MG63 (cell line): ENCODE data around the gene RASL12. TPM values are rescaled to one million over a fixed set of nuclear protein-coding genes. Genes with fewer than 3 reads are reported as not detected.
"Not testable (repeated sequence)": the region's sequence is repeated elsewhere in the genome, so short reads cannot be mapped to it uniquely, and the experiment has no call there.

Experiments used
- DNase-seq: peaks from one replicate; pipeline ENCODE4 v3.0.0-alpha.2; 2020
- H3K27me3 ChIP-seq: fragments of 250-450 bp; sonication (Bioruptor Pico); 2 replicates; pipeline ENCODE4 v1.5.1; 2020; ENCODE audit warnings: mild to moderate bottlenecking, moderate library complexity
- H3K36me3 ChIP-seq: fragments of 250-450 bp; sonication (Bioruptor Pico); 2 replicates; pipeline ENCODE4 v1.5.1; 2020; ENCODE audit warnings: mild to moderate bottlenecking, moderate library complexity
- H3K4me3 ChIP-seq: fragments of 250-450 bp; sonication (Bioruptor Pico); 2 replicates; pipeline ENCODE4 v1.5.1; 2020; ENCODE audit warnings: mild to moderate bottlenecking, moderate library complexity
- H3K9me3 ChIP-seq: fragments of 250-450 bp; sonication (Bioruptor Pico); 2 replicates; pipeline ENCODE4 v1.5.1; 2020; ENCODE audit warnings: mild to moderate bottlenecking, moderate library complexity
- total RNA-seq: library from RNA; depleted of rRNA; stranded (reverse); fragments of >200 nt; shearing (Covaris generic); gene quantifications from 2 replicates; pipeline ENCODE4 v1.2.3, GENCODE V29; 2014; ENCODE audit warnings: low replicate concordance; rRNA removed

RASL12 gene
- 2.7 and 4.7 TPM in 2 replicates for total RNA-seq

GRCh38 chr15:65067645-65068402 is at the start of gene RASL12:
RASL12 (minus strand) TSS chr15:65067991; CDS start chr15:65067835, 156 bp downstream.
- DNase-seq = peak; percentile 50

GRCh38 chr15:65115542-65115941 is 47.8 kb upstream of the RASL12 start:
- H3K9me3 ChIP-seq = no peaks in the 10 kb centered on the region
- H3K4me3 ChIP-seq = no peak overlapping the region
- DNase-seq = no peak
- H3K27me3 ChIP-seq = no peaks in the 10 kb centered on the region
- peaks cover 61% of the 10 kb centered on the region for H3K36me3 ChIP-seq

More at GRCh38 chr15:65067645-65068402, at the start of gene RASL12:
- Histone ChIP-seq H3K4me3 (peak within 1 kb of the TSS; percentile 42), H3K36me3 (no peaks in the 10 kb centered on the region), H3K9me3 (no peaks in the 10 kb centered on the region), H3K27me3 (no peaks in the 10 kb centered on the region)

- H3K4me3 ChIP-seq = no peak within 1 kb of the TSS
- no peak for DNase-seq
- no peaks in the 10 kb centered on the region for H3K9me3 ChIP-seq
- H3K27me3 ChIP-seq = no peaks in the 10 kb centered on the region
- peaks cover 58% of the 10 kb centered on the region for H3K36me3 ChIP-seq
Measured at GRCh38 chr15:65115086-65115485, 47.3 kb upstream of the RASL12 start, which contains the start of gene UBAP1L. UBAP1L (minus strand) TSS chr15:65115200; CDS start chr15:65106215, 8,985 bp downstream.

- Histone ChIP-seq H3K9me3 (no peaks in the 10 kb centered on the region), H3K36me3 (peaks cover 37% of the 10 kb centered on the region), H3K27me3 (no peaks in the 10 kb centered on the region), H3K4me3 (no peak overlapping the region)
- DNase-seq = peak; percentile 72
Measured at GRCh38 chr15:65110676-65111292, 43.0 kb upstream of the RASL12 start.

GRCh38 chr15:65106011-65106590 is 38.3 kb upstream of the RASL12 start:
- H3K4me3 ChIP-seq = no peak overlapping the region
- no peaks in the 10 kb centered on the region for H3K9me3 ChIP-seq
- no peak for DNase-seq
- H3K27me3 ChIP-seq = no peaks in the 10 kb centered on the region
- peaks cover 30% of the 10 kb centered on the region for H3K36me3 ChIP-seq

GRCh38 chr15:65105038-65105437 is 37.2 kb upstream of the RASL12 start:
- DNase-seq = no peak
- Histone ChIP-seq H3K36me3 (peaks cover 39% of the 10 kb centered on the region), H3K9me3 (no peaks in the 10 kb centered on the region), H3K4me3 (no peak overlapping the region), H3K27me3 (no peaks in the 10 kb centered on the region)

- H3K36me3 ChIP-seq = peaks cover 54% of the 10 kb centered on the region
- no peaks in the 10 kb centered on the region for H3K9me3 ChIP-seq
- H3K27me3 ChIP-seq = no peaks in the 10 kb centered on the region
- no peak for DNase-seq
- no peak overlapping the region for H3K4me3 ChIP-seq
Measured at GRCh38 chr15:65102912-65103311, 35.1 kb upstream of the RASL12 start.

- no peaks in the 10 kb centered on the region for H3K27me3 ChIP-seq
- peaks cover 52% of the 10 kb centered on the region for H3K36me3 ChIP-seq
- DNase-seq = no peak
- no peak overlapping the region for H3K4me3 ChIP-seq
- no peaks in the 10 kb centered on the region for H3K9me3 ChIP-seq
Measured at GRCh38 chr15:65101891-65102708, 34.3 kb upstream of the RASL12 start.

- no peak overlapping the region for H3K4me3 ChIP-seq
- no peaks in the 10 kb centered on the region for H3K9me3 ChIP-seq
- H3K36me3 ChIP-seq = peaks cover 52% of the 10 kb centered on the region
- peak; percentile 47 for DNase-seq
- no peaks in the 10 kb centered on the region for H3K27me3 ChIP-seq
Measured at GRCh38 chr15:65101411-65101890, 33.7 kb upstream of the RASL12 start.

GRCh38 chr15:65100442-65100841 is 32.7 kb upstream of the RASL12 start:
- Histone ChIP-seq H3K9me3 (no peaks in the 10 kb centered on the region), H3K4me3 (no peak overlapping the region), H3K27me3 (no peaks in the 10 kb centered on the region), H3K36me3 (peaks cover 43% of the 10 kb centered on the region)
- no peak for DNase-seq

- H3K9me3 ChIP-seq, DNase-seq, H3K4me3 ChIP-seq, H3K27me3 ChIP-seq: not testable (repeated sequence)
- H3K36me3 ChIP-seq = peaks cover 41% of the 10 kb centered on the region
Measured at GRCh38 chr15:65099801-65100200, 32.0 kb upstream of the RASL12 start.

GRCh38 chr15:65099336-65099735 is 31.5 kb upstream of the RASL12 start:
- no peaks in the 10 kb centered on the region for H3K27me3 ChIP-seq
- H3K9me3 ChIP-seq = no peaks in the 10 kb centered on the region
- DNase-seq = no peak
- H3K4me3 ChIP-seq = no peak overlapping the region
- H3K36me3 ChIP-seq = peaks cover 41% of the 10 kb centered on the region

GRCh38 chr15:65097651-65098263 is 30.0 kb upstream of the RASL12 start:
- H3K9me3 ChIP-seq = no peaks in the 10 kb centered on the region
- H3K36me3 ChIP-seq = peaks cover 38% of the 10 kb centered on the region
- DNase-seq = no peak
- no peak overlapping the region for H3K4me3 ChIP-seq
- H3K27me3 ChIP-seq = no peaks in the 10 kb centered on the region

- Histone ChIP-seq H3K36me3 (peaks cover 38% of the 10 kb centered on the region), H3K27me3 (no peaks in the 10 kb centered on the region), H3K4me3 (no peak overlapping the region), H3K9me3 (no peaks in the 10 kb centered on the region)
- no peak for DNase-seq
Measured at GRCh38 chr15:65096481-65097385, 28.9 kb upstream of the RASL12 start.

GRCh38 chr15:65095747-65096104 is 27.9 kb upstream of the RASL12 start:
- no peaks in the 10 kb centered on the region for H3K27me3 ChIP-seq
- H3K4me3 ChIP-seq = no peak overlapping the region
- no peak for DNase-seq
- peaks cover 27% of the 10 kb centered on the region for H3K36me3 ChIP-seq
- no peaks in the 10 kb centered on the region for H3K9me3 ChIP-seq
